A549 (cell line): ENCODE data around the gene USP34. TPM values are rescaled to one million over a fixed set of nuclear protein-coding genes. Genes with fewer than 3 reads are reported as not detected.

ENCODE experiments used
- ATAC-seq, 2 experiments: fragments of 200-7000 bp in 1 of 2; fragments of >200 bp in 1 of 2; cut with Nextera tagmentation in 1 of 2; cut with Tn5 transposase in 1 of 2; 3 replicates each; pipeline versions ENCODE4 v1.8.0 to v1.9.1; 2018 to 2020; ENCODE audit warnings: mild to moderate bottlenecking in 1 of 2, moderate library complexity in 1 of 2
- CTCF ChIA-PET: fragments of 300-600 bp; sonication (Branson Sonifier 250); formaldehyde crosslinking; extraction: SDS; loops from one replicate; lab custom pipeline; 2021; ENCODE audit warnings: antibody characterized with exemption, inconsistent platforms; lab: Yijun Ruan, JAX
- POLR2A ChIA-PET: fragments of 350-600 bp; formaldehyde crosslinking; extraction: SDS; loops from one replicate; lab custom pipeline; 2021; ENCODE audit warnings: antibody characterized with exemption, inconsistent platforms; lab: Yijun Ruan, JAX
- DNase-seq, 2 experiments: peaks; one replicate each; pipeline versions ENCODE4 v3.0.0 to v3.0.0-alpha.2; 2011 to 2016; ENCODE audit warnings: low read depth in 1 of 2, low spot score in 1 of 2
- FAIRE-seq: peaks from 2 replicates; lab custom pipeline; 2011; peaks lifted over from hg19 to GRCh38; lab: Jason Lieb, UNC
- H3K27ac ChIP-seq, 2 experiments: fragments of >200 bp; sonication (Bioruptor Twin); formaldehyde crosslinking; 3 replicates each; pipeline ENCODE4 v1.5.1; 2016 to 2017
- H3K4me1 ChIP-seq: fragments of >200 bp; sonication (Bioruptor Twin); formaldehyde crosslinking; 3 replicates; pipeline ENCODE4 v1.6.1; 2016
- H3K4me2 ChIP-seq: fragments of >200 bp; sonication (Bioruptor Twin); formaldehyde crosslinking; 3 replicates; pipeline ENCODE4 v1.6.1; 2016
- H3K4me3 ChIP-seq: fragments of >200 bp; sonication (Bioruptor Twin); formaldehyde crosslinking; 3 replicates; pipeline ENCODE4 v1.5.1; 2016
- H3K9me3 ChIP-seq: fragments of >200 bp; sonication (Bioruptor Twin); formaldehyde crosslinking; 3 replicates; pipeline ENCODE4 v1.6.1; 2016
- BHLHE40 ChIP-seq: IDR thresholded peaks from 2 replicates; pipeline ENCODE4 v1.6.1; 2012; ENCODE audit warnings: low read depth, low read length, inconsistent platforms
- CBX2 ChIP-seq: fragments of 200-600 bp; sonication (generic); IDR thresholded peaks from 2 replicates; pipeline ENCODE4 v1.6.1; 2016; ENCODE audit warnings: low read depth, mild to moderate bottlenecking, borderline replicate concordance
- CHD2 ChIP-seq: fragments of 150-350 bp; IDR thresholded peaks from 2 replicates; pipeline ENCODE4 v1.6.1; 2014; ENCODE audit warnings: low read length; ENCODE audit not compliant: partially characterized antibody
- E2F6 ChIP-seq: IDR thresholded peaks from 2 replicates; pipeline ENCODE4 v1.6.1; 2012; ENCODE audit warnings: low read depth, borderline replicate concordance
- EHF ChIP-seq: fragments of 250-450 bp; sonication (Bioruptor Pico); IDR thresholded peaks from 2 replicates; pipeline ENCODE4 v1.5.0; 2020; ENCODE audit warnings: mild to moderate bottlenecking
- EHMT2 ChIP-seq: fragments of 200-600 bp; sonication (generic); IDR thresholded peaks from 2 replicates; pipeline ENCODE4 v1.6.1; 2016; ENCODE audit warnings: antibody characterized with exemption, low read depth, mild to moderate bottlenecking, moderate library complexity
- EP300 ChIP-seq, 2 experiments: fragments of >200 bp; sonication (Bioruptor Twin); formaldehyde crosslinking; IDR thresholded peaks; 2 replicates in 1 of 2; 3 replicates in 1 of 2; pipeline ENCODE4 v1.6.1; 2016 to 2017
- FOSL2 ChIP-seq, 2 experiments: fragments of 450-650 bp in 1 of 2; fragments of >200 bp in 1 of 2; sonication (Bioruptor Twin) in 1 of 2; formaldehyde crosslinking; IDR thresholded peaks; 2 replicates each; pipeline versions ENCODE4 v1.5.0 to v1.6.1; 2016 to 2020; ENCODE audit warnings: mild to moderate bottlenecking in 1 of 2, moderate library complexity in 1 of 2
- HDAC2 ChIP-seq: fragments of 200-600 bp; sonication (generic); IDR thresholded peaks from 2 replicates; pipeline ENCODE4 v1.6.1; 2016
- JUN ChIP-seq, 2 experiments: fragments of >200 bp; sonication (Bioruptor Twin); formaldehyde crosslinking; IDR thresholded peaks; 2 replicates in 1 of 2; 3 replicates in 1 of 2; pipeline ENCODE4 v1.6.1; 2016 to 2017
- KDM1A ChIP-seq: fragments of 200-600 bp; sonication (generic); IDR thresholded peaks from 2 replicates; pipeline ENCODE4 v1.6.1; 2016; ENCODE audit warnings: low read depth, mild to moderate bottlenecking
- KDM5A ChIP-seq: fragments of 200-600 bp; sonication (generic); IDR thresholded peaks from 2 replicates; pipeline ENCODE4 v1.6.1; 2016; ENCODE audit warnings: antibody characterized with exemption, mild to moderate bottlenecking
- MAZ ChIP-seq: fragments of 150-350 bp; IDR thresholded peaks from 2 replicates; pipeline ENCODE4 v1.6.1; 2014; ENCODE audit warnings: antibody characterized with exemption, low read depth, low read length, borderline replicate concordance
- MYC ChIP-seq: IDR thresholded peaks from 2 replicates; pipeline ENCODE4 v1.6.1; 2012; ENCODE audit warnings: mild to moderate bottlenecking, inconsistent platforms, low read length, improper control_type of control experiment, borderline replicate concordance
- NFE2L2 ChIP-seq: fragments of 150-350 bp; conservative IDR thresholded peaks from 2 replicates; pipeline ENCODE4 v1.6.1; 2014; ENCODE audit warnings: low read length
- NPAS2 ChIP-seq: fragments of 250-450 bp; sonication (Bioruptor Pico); IDR thresholded peaks from 2 replicates; pipeline ENCODE4 v1.8.0; 2022; ENCODE audit warnings: mild to moderate bottlenecking, moderate library complexity, borderline replicate concordance
- POLR2AphosphoS2 ChIP-seq: conservative IDR thresholded peaks from 2 replicates; pipeline ENCODE4 v1.6.1; 2012; ENCODE audit warnings: low read length, improper control_type of control experiment, inconsistent platforms
- RARB ChIP-seq: fragments of 250-450 bp; sonication (Bioruptor Pico); IDR thresholded peaks from 2 replicates; pipeline ENCODE4 v1.8.0; 2021; ENCODE audit warnings: mild to moderate bottlenecking, moderate library complexity
- RFX5 ChIP-seq: fragments of 450-650 bp; IDR thresholded peaks from 2 replicates; pipeline ENCODE4 v1.7.1; 2014; ENCODE audit warnings: antibody characterized with exemption, mild to moderate bottlenecking, moderate library complexity
- SMC3 ChIP-seq: fragments of >200 bp; sonication (Bioruptor Twin); formaldehyde crosslinking; IDR thresholded peaks from 3 replicates; pipeline ENCODE4 v1.6.1; 2018; ENCODE audit warnings: inconsistent platforms
- TP53 ChIP-seq: fragments of 250-450 bp; sonication (Bioruptor Pico); IDR thresholded peaks from 2 replicates; pipeline ENCODE4 v1.5.0; 2021; ENCODE audit warnings: mild to moderate bottlenecking, moderate library complexity
- WGBS: methylation state at CpG from one replicate; pipeline ENCODE4 v1.1.6; 2017; ENCODE audit errors: missing lambda C conversion rate; 5-methylcytosine and 5-hydroxymethylcytosine counted together
- polyA plus RNA-seq, 4 experiments: library from polyadenylated mRNA; depleted of rRNA in 3 of 4; stranded (reverse); fragments of >200 nt; fragmentation: RNase III in 1 of 4; extraction: RNeasy Plus Mini Kit Qiagen cat#74134 plus additional on column Dnase treatment in 1 of 4; gene quantifications; 2 replicates in 3 of 4; 3 replicates in 1 of 4; pipeline ENCODE4 v1.2.3, GENCODE V29; 2011 to 2017
- TF ChIP-seq, protein P1 (sequence below): fragments of 200-600 bp; sonication (generic); IDR thresholded peaks from 2 replicates; pipeline ENCODE4 v1.6.1; 2016; ENCODE audit warnings: antibody characterized with exemption, mild to moderate bottlenecking, moderate library complexity
- TF ChIP-seq, protein P2 (sequence below): IDR thresholded peaks from 2 replicates; pipeline ENCODE4 v1.6.1; 2012
- TF ChIP-seq, protein P3 (sequence below): fragments of >200 bp; sonication (Bioruptor Twin); formaldehyde crosslinking; IDR thresholded peaks from 3 replicates; pipeline ENCODE4 v1.5.1; 2016

USP34 gene
- polyA plus RNA-seq, 2 of the 4 experiments (the other 2 are of a cell fraction) = 47.7 to 132 TPM

DNA sequence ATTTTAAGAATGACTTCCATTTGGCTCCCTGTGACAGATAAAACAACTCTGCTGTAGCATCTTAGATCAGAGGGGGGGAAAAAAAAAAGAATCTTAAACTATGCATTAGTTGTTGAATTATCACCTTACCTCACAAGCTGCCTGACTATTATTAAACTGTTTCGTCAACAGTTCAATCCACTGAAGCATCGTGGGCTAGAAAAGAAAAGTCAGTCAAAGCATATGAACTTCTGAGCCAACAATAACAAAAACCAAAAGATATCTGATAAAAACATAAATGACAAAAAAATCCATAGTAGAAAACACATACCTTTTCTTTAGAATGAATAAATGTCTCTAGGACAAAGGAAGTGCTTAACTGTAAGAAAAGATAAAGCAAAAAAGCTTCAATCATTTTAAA, 235.2 kb downstream of the USP34 start:
- Histone ChIP-seq H3K4me1 (no peaks in the 10 kb centered on the region), H3K27ac (no peak overlapping the region), H3K4me2 (no peak overlapping the region), H3K4me3 (no peak overlapping the region), H3K9me3 (no peaks in the 10 kb centered on the region)
- WGBS = 90% methylated on average over 2 of the region's 2 CpGs
- TF ChIP-seq POLR2AphosphoS2 (no peak), MYC (no peak), HDAC2 (no peak), CBX2 (no peak), TP53 (CRISPR knock-in tag) (no peak), FOSL2 (IDR thresholded peaks at IDR 0.05) (no peak), FOSL2 (CRISPR knock-in tag; IDR thresholded peaks at IDR 0.05) (no peak), KDM5A (no peak), NFE2L2 (no peak)
- TF ChIP-seq, protein P1, sequence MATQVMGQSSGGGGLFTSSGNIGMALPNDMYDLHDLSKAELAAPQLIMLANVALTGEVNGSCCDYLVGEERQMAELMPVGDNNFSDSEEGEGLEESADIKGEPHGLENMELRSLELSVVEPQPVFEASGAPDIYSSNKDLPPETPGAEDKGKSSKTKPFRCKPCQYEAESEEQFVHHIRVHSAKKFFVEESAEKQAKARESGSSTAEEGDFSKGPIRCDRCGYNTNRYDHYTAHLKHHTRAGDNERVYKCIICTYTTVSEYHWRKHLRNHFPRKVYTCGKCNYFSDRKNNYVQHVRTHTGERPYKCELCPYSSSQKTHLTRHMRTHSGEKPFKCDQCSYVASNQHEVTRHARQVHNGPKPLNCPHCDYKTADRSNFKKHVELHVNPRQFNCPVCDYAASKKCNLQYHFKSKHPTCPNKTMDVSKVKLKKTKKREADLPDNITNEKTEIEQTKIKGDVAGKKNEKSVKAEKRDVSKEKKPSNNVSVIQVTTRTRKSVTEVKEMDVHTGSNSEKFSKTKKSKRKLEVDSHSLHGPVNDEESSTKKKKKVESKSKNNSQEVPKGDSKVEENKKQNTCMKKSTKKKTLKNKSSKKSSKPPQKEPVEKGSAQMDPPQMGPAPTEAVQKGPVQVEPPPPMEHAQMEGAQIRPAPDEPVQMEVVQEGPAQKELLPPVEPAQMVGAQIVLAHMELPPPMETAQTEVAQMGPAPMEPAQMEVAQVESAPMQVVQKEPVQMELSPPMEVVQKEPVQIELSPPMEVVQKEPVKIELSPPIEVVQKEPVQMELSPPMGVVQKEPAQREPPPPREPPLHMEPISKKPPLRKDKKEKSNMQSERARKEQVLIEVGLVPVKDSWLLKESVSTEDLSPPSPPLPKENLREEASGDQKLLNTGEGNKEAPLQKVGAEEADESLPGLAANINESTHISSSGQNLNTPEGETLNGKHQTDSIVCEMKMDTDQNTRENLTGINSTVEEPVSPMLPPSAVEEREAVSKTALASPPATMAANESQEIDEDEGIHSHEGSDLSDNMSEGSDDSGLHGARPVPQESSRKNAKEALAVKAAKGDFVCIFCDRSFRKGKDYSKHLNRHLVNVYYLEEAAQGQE = no peak
- DNase-seq = no peak
- ChIA-PET CTCF (interaction anchor here (1.2 kb wide), 1 partner anchor 16 kb away, joined by 4 read pairs; no protein-coding TSS in a partner anchor), POLR2A (no interaction called here)
- no peak for ATAC-seq
- no peak for FAIRE-seq

DNA sequence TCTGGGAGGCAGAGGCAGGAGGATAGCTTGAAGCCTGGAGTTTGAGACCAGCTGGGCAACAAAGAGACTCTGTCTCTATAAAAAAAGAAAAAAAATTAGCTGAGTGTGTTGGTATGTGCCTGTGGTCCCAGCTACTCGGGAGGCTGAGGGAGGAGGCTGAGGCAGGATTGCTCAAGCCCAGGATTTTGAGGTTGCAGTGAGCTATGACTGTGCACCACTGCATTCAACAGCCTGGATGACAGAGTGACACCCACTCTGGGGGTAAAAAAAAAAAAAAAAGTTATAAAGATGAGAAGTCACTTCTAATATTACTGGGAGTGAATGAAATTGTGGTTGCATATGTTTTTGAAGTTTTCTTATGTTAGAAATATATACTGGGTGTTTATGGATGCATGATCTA, 237.3 kb downstream of the USP34 start:
- H3K4me3 ChIP-seq = no peak overlapping the region
- ATAC-seq = peak in 1 of 2 experiments; percentile 48; a peak in 2 of 6 replicates
- 83% methylated on average over 1 of the region's 1 CpG for WGBS
- ChIA-PET CTCF (no interaction called here), POLR2A (no interaction called here)
- no peaks in the 10 kb centered on the region for H3K9me3 ChIP-seq
- H3K4me2 ChIP-seq = no peak overlapping the region
- H3K4me1 ChIP-seq = no peaks in the 10 kb centered on the region
- TF ChIP-seq NFE2L2 (no peak), EHMT2 (no peak), KDM1A (no peak), FOSL2 (IDR thresholded peaks at IDR 0.05) (no peak), FOSL2 (CRISPR knock-in tag; IDR thresholded peaks at IDR 0.05) (no peak), E2F6 (no peak), BHLHE40 (no peak), JUN (IDR thresholded peaks at IDR 0.05) (no peak), EP300 (IDR thresholded peaks at IDR 0.05) (no peak), CBX2 (no peak), NPAS2 (no peak), EHF (CRISPR knock-in tag) (no peak), HDAC2 (no peak), MAZ (no peak), RARB (CRISPR knock-in tag) (no peak), CHD2 (no peak), RFX5 (no peak), SMC3 (no peak)
- TF ChIP-seq, protein P2, sequence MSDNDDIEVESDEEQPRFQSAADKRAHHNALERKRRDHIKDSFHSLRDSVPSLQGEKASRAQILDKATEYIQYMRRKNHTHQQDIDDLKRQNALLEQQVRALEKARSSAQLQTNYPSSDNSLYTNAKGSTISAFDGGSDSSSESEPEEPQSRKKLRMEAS = no peak
- TF ChIP-seq, protein P3, sequence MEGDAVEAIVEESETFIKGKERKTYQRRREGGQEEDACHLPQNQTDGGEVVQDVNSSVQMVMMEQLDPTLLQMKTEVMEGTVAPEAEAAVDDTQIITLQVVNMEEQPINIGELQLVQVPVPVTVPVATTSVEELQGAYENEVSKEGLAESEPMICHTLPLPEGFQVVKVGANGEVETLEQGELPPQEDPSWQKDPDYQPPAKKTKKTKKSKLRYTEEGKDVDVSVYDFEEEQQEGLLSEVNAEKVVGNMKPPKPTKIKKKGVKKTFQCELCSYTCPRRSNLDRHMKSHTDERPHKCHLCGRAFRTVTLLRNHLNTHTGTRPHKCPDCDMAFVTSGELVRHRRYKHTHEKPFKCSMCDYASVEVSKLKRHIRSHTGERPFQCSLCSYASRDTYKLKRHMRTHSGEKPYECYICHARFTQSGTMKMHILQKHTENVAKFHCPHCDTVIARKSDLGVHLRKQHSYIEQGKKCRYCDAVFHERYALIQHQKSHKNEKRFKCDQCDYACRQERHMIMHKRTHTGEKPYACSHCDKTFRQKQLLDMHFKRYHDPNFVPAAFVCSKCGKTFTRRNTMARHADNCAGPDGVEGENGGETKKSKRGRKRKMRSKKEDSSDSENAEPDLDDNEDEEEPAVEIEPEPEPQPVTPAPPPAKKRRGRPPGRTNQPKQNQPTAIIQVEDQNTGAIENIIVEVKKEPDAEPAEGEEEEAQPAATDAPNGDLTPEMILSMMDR = no peak
- no peak for DNase-seq
- no peak for FAIRE-seq
- no peak overlapping the region for H3K27ac ChIP-seq
